Adrenal gland (tissue), 5 donors: ENCODE results near the gene FSTL5.

ENCODE experiments used
- CTCF ChIP-seq, 6 experiments: fragments of 450-650 bp in 4 of 6; fragments of 200-600 bp in 2 of 6; sonication (generic) in 1 of 6; IDR thresholded peaks; 1 replicate in 5 of 6; 2 replicates in 1 of 6; pipeline versions ENCODE4 v1.5.1 to v1.8.0; 2016 to 2021; ENCODE audit warnings: antibody characterized with exemption in 6 of 6, mild to moderate bottlenecking in 2 of 6, moderate library complexity in 1 of 6
- POLR2A ChIP-seq, 2 donors: fragments of 450-650 bp; IDR thresholded peaks; one replicate each; pipeline ENCODE4 v1.6.1; 2017; ENCODE audit warnings: antibody characterized with exemption in 2 of 2, mild to moderate bottlenecking in 2 of 2, moderate library complexity in 1 of 2
- donor health status: DM: no; HTN: no; CAD: no.

GRCh38 chr4:161573836-161574235 is 590.0 kb downstream of the FSTL5 start:
- TF ChIP-seq POLR2A (IDR thresholded peaks at IDR 0.05) (no peak), CTCF (IDR thresholded peaks at IDR 0.05) (no peak)
